Esophagus muscularis mucosa (tissue), 4 donors: ENCODE results near the gene CNOT6. TPM values are rescaled to one million over a fixed set of nuclear protein-coding genes. Genes with fewer than 3 reads are reported as not detected.

Experiments used
- DNase-seq: peaks from one replicate; pipeline ENCODE4 v3.0.0-alpha.2; 2017; ENCODE audit errors: extremely low spot score
- H3K27ac ChIP-seq, 4 donors: fragments of 200-600 bp; sonication (generic); replicated peaks in 1 of 4; 1 replicate in 3 of 4; 2 replicates in 1 of 4; pipeline ENCODE4 v1.5.1; 2016 to 2019; ENCODE audit warnings: mild to moderate bottlenecking in 1 of 4
- H3K27me3 ChIP-seq, 4 donors: fragments of 200-600 bp; sonication (generic); one replicate each; pipeline versions ENCODE4 v1.5.1 to v1.6.0; 2016 to 2019
- H3K36me3 ChIP-seq, 4 donors: fragments of 200-600 bp; sonication (generic); one replicate each; pipeline ENCODE4 v1.5.1; 2016 to 2019
- H3K4me1 ChIP-seq, 4 donors: fragments of 200-600 bp; sonication (generic); one replicate each; pipeline ENCODE4 v1.5.1; 2016 to 2019
- H3K4me3 ChIP-seq, 4 donors: fragments of 200-600 bp; sonication (generic); 1 replicate in 2 of 4; 2 replicates in 2 of 4; pipeline ENCODE4 v1.5.1; 2016 to 2019; ENCODE audit warnings: mild to moderate bottlenecking in 4 of 4, moderate library complexity in 1 of 4
- H3K9me3 ChIP-seq, 4 donors: fragments of 200-600 bp; sonication (generic); 1 replicate in 3 of 4; 2 replicates in 1 of 4; pipeline ENCODE4 v1.5.1; 2016 to 2019
- EP300 ChIP-seq: sonication (generic); formaldehyde crosslinking; IDR thresholded peaks from one replicate; pipeline ENCODE4 v1.6.1; 2017; ENCODE audit warnings: antibody characterized with exemption
- POLR2A ChIP-seq: fragments of 450-650 bp; IDR thresholded peaks from one replicate; pipeline ENCODE4 v1.6.1; 2017; ENCODE audit warnings: antibody characterized with exemption, moderate library complexity, mild to moderate bottlenecking, low read depth
- POLR2AphosphoS5 ChIP-seq, 2 donors: sonication (generic); formaldehyde crosslinking; IDR thresholded peaks; one replicate each; pipeline ENCODE4 v1.6.1; 2017; ENCODE audit warnings: antibody characterized with exemption in 2 of 2
- WGBS: methylation state at CpG from one replicate; pipeline ENCODE4 v1.1.5; 2018; 5-methylcytosine and 5-hydroxymethylcytosine counted together
- intact Hi-C: fragments of 100-400 bp; cut with DNase I; formaldehyde crosslinking; loops from one replicate; pipeline ENCODE4 v1.15.1; 2023
- total RNA-seq, 4 donors: library from RNA; depleted of rRNA; stranded (reverse); fragments of >200 nt; gene quantifications; one replicate each; pipeline versions ENCODE4 v1.1.0 to v1.2.1, GENCODE V29; 2016
- TF ChIP-seq, protein P1 (sequence below), 3 experiments: fragments of 200-600 bp in 2 of 3; fragments of 450-650 bp in 1 of 3; sonication (generic) in 2 of 3; IDR thresholded peaks; one replicate each; pipeline ENCODE4 v1.5.1; 2017 to 2019; ENCODE audit warnings: antibody characterized with exemption in 3 of 3, mild to moderate bottlenecking in 2 of 3, moderate library complexity in 1 of 3

Gene CNOT6
- total RNA-seq, 4 donors from 2014 or later = 17.7 to 26.4 (median 20.5) TPM

DNA sequence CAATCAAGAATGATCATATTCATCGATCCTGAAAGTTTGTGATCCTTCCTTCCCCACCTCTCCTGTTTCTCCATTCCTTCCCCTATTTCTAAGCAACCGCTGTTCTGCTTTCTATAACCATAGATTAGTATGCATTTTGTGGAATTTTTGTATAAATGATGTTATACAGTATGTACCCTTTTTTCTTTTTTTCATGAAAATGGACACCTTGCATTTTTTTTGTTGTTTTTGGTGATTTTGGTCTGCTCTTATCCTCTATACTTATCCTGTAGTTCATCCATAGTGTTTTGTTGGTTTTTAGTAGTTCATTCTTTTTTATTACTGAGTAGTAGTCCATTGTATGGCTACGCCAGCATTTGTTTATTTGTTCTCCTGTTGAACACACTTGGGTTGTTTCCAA, 51.1 kb downstream of the CNOT6 start:
- intact Hi-C loops = no loop called here
- DNase-seq = no peak
- TF ChIP-seq, protein P1, sequence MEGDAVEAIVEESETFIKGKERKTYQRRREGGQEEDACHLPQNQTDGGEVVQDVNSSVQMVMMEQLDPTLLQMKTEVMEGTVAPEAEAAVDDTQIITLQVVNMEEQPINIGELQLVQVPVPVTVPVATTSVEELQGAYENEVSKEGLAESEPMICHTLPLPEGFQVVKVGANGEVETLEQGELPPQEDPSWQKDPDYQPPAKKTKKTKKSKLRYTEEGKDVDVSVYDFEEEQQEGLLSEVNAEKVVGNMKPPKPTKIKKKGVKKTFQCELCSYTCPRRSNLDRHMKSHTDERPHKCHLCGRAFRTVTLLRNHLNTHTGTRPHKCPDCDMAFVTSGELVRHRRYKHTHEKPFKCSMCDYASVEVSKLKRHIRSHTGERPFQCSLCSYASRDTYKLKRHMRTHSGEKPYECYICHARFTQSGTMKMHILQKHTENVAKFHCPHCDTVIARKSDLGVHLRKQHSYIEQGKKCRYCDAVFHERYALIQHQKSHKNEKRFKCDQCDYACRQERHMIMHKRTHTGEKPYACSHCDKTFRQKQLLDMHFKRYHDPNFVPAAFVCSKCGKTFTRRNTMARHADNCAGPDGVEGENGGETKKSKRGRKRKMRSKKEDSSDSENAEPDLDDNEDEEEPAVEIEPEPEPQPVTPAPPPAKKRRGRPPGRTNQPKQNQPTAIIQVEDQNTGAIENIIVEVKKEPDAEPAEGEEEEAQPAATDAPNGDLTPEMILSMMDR (IDR thresholded peaks at IDR 0.05) = no peak
- no peak for TF ChIP-seq POLR2A
- TF ChIP-seq EP300 = no peak
- TF ChIP-seq POLR2AphosphoS5 (IDR thresholded peaks at IDR 0.05) = no peak
- Histone ChIP-seq H3K4me3 (no peak overlapping the region), H3K27me3 (no peaks in the 10 kb centered on the region), H3K9me3 (no peaks in the 10 kb centered on the region), H3K36me3 (peaks cover 0 to 21% (median 10%) of the 10 kb centered on the region in 4 donors), H3K27ac (no peak overlapping the region), H3K4me1 (no peaks in the 10 kb centered on the region)
- 92% methylated on average over 3 of the region's 3 CpGs for WGBS

DNA sequence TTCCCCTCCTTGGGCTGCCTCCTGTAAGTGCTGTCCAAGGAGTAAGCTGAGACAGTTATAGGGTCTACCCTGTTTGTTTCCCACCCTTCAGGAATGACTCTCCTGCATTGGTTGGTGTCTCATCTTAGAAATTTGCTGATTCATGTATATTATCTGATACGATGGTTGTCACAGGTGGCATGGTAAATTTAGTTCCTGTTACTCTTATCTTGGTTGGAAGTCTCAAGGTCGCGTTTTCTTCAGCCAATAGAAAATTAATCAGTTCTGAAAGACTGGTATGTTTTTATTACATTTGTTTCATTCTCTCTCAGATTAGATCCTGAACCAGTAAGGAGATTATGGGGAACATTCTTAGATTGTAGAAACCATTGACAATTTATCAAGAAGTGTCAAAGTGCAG, 54.4 kb downstream of the CNOT6 start:
- Histone ChIP-seq H3K4me3 (no peak overlapping the region), H3K9me3 (no peaks in the 10 kb centered on the region), H3K4me1 (no peaks in the 10 kb centered on the region), H3K27me3 (no peaks in the 10 kb centered on the region), H3K36me3 (peaks cover 5 to 33% (median 21%) of the 10 kb centered on the region in 4 donors), H3K27ac (no peak overlapping the region)
- TF ChIP-seq POLR2AphosphoS5 (IDR thresholded peaks at IDR 0.05) (no peak), POLR2A (no peak)
- TF ChIP-seq, protein P1 (IDR thresholded peaks at IDR 0.05) = no peak
- 85% methylated on average over 3 of the region's 3 CpGs for WGBS
- intact Hi-C loops = no loop called here
- DNase-seq = no peak

GRCh38 chr5:180553530-180553929, 59.4 kb downstream of the CNOT6 start:
- TF ChIP-seq POLR2A (no peak), EP300 (no peak), POLR2AphosphoS5 (IDR thresholded peaks at IDR 0.05) (no peak)
- TF ChIP-seq, protein P1 (IDR thresholded peaks at IDR 0.05) = no peak
- Histone ChIP-seq H3K4me3 (no peak overlapping the region), H3K27me3 (no peaks in the 10 kb centered on the region), H3K9me3 (no peaks in the 10 kb centered on the region), H3K4me1 (no peaks in the 10 kb centered on the region), H3K36me3 (peaks cover 5 to 53% (median 28%) of the 10 kb centered on the region in 4 donors), H3K27ac (no peak overlapping the region)
- DNase-seq = no peak
- intact Hi-C loops = no loop called here
- 88% methylated on average over 3 of the region's 3 CpGs for WGBS

DNA sequence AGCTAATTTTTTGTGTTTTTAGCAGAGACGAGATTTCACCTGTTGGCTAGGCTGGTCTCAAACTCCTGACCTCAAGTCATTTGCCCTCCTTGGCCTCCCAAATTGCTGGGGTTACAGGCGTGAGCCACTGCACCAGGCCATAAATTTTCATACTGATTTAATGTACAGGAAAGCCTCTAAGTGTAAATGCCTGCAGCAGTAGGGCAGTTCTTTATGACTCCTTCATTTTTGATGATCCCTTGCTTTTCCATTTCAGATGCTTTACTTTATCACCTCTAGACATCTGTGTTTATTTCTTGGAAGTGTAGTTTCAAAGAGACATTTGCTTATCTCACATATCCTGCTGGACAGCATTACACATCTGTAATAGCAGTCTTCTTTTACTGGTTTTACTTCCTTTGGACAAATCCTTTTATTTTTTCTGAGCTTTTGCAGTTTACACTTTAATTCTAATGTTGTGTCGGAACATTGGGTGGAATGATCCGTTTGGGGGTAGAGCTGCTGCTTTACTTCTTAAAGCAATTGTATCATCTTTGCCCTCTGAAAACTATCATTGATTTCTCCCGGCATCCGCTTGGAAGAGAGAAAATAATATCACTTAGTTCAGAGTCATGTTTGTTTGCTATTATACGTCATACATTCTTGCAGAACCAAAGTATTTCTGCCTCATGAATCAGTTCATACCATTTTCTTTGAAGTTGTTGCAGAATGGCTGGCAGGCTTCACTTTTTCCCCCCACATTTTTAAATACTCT, 61.2 kb downstream of the CNOT6 start:
- 82% methylated on average over 7 of the region's 7 CpGs for WGBS
- intact Hi-C loops = no loop called here

More for the DNA sequence above, 61.2 kb downstream of the CNOT6 start:
- DNase-seq = no peak
- no peaks in the 10 kb centered on the region for H3K27me3 ChIP-seq
- peaks cover 5 to 46% (median 26%) of the 10 kb centered on the region in 4 donors for H3K36me3 ChIP-seq
- H3K4me1 ChIP-seq = no peaks in the 10 kb centered on the region
- H3K27ac ChIP-seq = no peak overlapping the region
- H3K4me3 ChIP-seq = no peak overlapping the region
- TF ChIP-seq, protein P1 (IDR thresholded peaks at IDR 0.05) = no peak
- no peak for TF ChIP-seq POLR2A
- TF ChIP-seq EP300 = no peak
- no peak for TF ChIP-seq POLR2AphosphoS5 (IDR thresholded peaks at IDR 0.05)
- H3K9me3 ChIP-seq = no peaks in the 10 kb centered on the region
